Activated T-helper 2 cell treated with anti-CD3 and anti-CD28 coated beads, Interferon-gamma antibody, Interleukin-2, Interleukin-4, amounts not matched to agents 10 μg/mL and 5 μg/mL and 100 μg/mL, durations not matched to agents 14 hours and 24 hours and 36 hours (primary cell): Measurements from ENCODE around the gene PNPLA1. TPM values are rescaled to one million over a fixed set of nuclear protein-coding genes. Genes with fewer than 3 reads are reported as not detected.
A peak's percentile ranks its signal among the peaks of the same experiment; 100 is the strongest.

Source experiments
- DNase-seq: peaks from one replicate; pipeline ENCODE4 v3.0.0; 2021; ENCODE audit warnings: low spot score
- H3K27ac Mint-ChIP-seq: one replicate; pipeline ENCODE4 v1.8.0; 2021; ENCODE audit warnings: mixed read lengths
- H3K27me3 Mint-ChIP-seq: one replicate; pipeline ENCODE4 v1.8.0; 2021; ENCODE audit warnings: low read depth, mixed read lengths
- H3K36me3 Mint-ChIP-seq: one replicate; pipeline ENCODE4 v1.8.0; 2021; ENCODE audit warnings: low read depth, mixed read lengths
- H3K4me1 Mint-ChIP-seq: one replicate; pipeline ENCODE4 v1.8.0; 2021; ENCODE audit warnings: low read depth, mixed read lengths
- H3K4me3 Mint-ChIP-seq: one replicate; pipeline ENCODE4 v1.8.0; 2021; ENCODE audit warnings: low read depth, mild to moderate bottlenecking, moderate library complexity, mixed read lengths
- H3K9me3 Mint-ChIP-seq: one replicate; pipeline ENCODE4 v1.8.0; 2021; ENCODE audit warnings: mixed read lengths
- intact Hi-C: fragments of 100-400 bp; cut with micrococcal nuclease; formaldehyde crosslinking; loops from one replicate; pipeline ENCODE4 v1.15.1; 2023
- total RNA-seq: library from RNA; stranded (reverse); gene quantifications from 2 replicates; pipeline ENCODE4 v1.2.3, GENCODE V29; 2022

PNPLA1 gene
- total RNA-seq, 1 donor from 2014 or later = not detected

GRCh38 chr6:36355819-36356218 lies 86.0 kb downstream of the PNPLA1 start:
- no peak for DNase-seq
- H3K36me3 Mint-ChIP-seq = no peaks in the 10 kb centered on the region
- H3K4me1 Mint-ChIP-seq = peaks cover 35% of the 10 kb centered on the region
- H3K27ac Mint-ChIP-seq = peak overlapping the region; percentile 22
- peaks cover 11% of the 10 kb centered on the region for H3K9me3 Mint-ChIP-seq
- no peak overlapping the region for H3K4me3 Mint-ChIP-seq
- peaks cover 51% of the 10 kb centered on the region for H3K27me3 Mint-ChIP-seq
- intact Hi-C loops = no loop called here

GRCh38 chr6:36357872-36358225 lies 88.0 kb downstream of the PNPLA1 start:
- intact Hi-C loops = no loop called here
- no peaks in the 10 kb centered on the region for H3K36me3 Mint-ChIP-seq
- DNase-seq = no peak
- peaks cover 8% of the 10 kb centered on the region for H3K9me3 Mint-ChIP-seq
- H3K27ac Mint-ChIP-seq = no peak overlapping the region
- H3K4me3 Mint-ChIP-seq = no peak overlapping the region
- peaks cover 35% of the 10 kb centered on the region for H3K4me1 Mint-ChIP-seq
- peaks cover 41% of the 10 kb centered on the region for H3K27me3 Mint-ChIP-seq

Other genes starting within 250 kb of the PNPLA1 start
- not detected in 2 replicates for gene SLC26A8, start 245.4 kb upstream of the PNPLA1 start, total RNA-seq
- 44.3 and 46.5 TPM in 2 replicates for gene MAPK14, start 242.3 kb upstream of the PNPLA1 start, total RNA-seq
- 34.7 and 37.5 TPM in 2 replicates for gene MAPK13, start 139.5 kb upstream of the PNPLA1 start, total RNA-seq
- gene BRPF3, start 73.3 kb upstream of the PNPLA1 start, total RNA-seq = 20.2 and 24.1 TPM in 2 replicates
- gene BNIP5, start 66.8 kb downstream of the PNPLA1 start, total RNA-seq = not detected in 2 replicates
- gene ETV7, start 117.6 kb downstream of the PNPLA1 start, total RNA-seq = 0.51 and 0.57 TPM in 2 replicates
- gene PXT1, start 172.8 kb downstream of the PNPLA1 start, total RNA-seq = 0.14 and 0.27 TPM in 2 replicates
- gene KCTD20, start 172.9 kb downstream of the PNPLA1 start, total RNA-seq = 51.1 and 54.8 TPM in 2 replicates